ENCODE measurements around the gene BICC1.

GRCh38 chr10:58772758-58773157 is 260.1 kb downstream of the BICC1 start:
- no peak for TF ChIP-seq CTCF (IDR thresholded peaks at IDR 0.05)
- TF ChIP-seq EZH2 (IDR thresholded peaks at IDR 0.05), result no peak
